Kidney tubule cell (primary cell): ENCODE results near the gene NETO1.
A peak's percentile ranks its signal among the peaks of the same experiment; 100 is the strongest.

Source experiments
- DNase-seq: peaks from one replicate; pipeline ENCODE4 v3.0.0-alpha.2; 2018; ENCODE audit warnings: low spot score

NETO1 gene, protein sequence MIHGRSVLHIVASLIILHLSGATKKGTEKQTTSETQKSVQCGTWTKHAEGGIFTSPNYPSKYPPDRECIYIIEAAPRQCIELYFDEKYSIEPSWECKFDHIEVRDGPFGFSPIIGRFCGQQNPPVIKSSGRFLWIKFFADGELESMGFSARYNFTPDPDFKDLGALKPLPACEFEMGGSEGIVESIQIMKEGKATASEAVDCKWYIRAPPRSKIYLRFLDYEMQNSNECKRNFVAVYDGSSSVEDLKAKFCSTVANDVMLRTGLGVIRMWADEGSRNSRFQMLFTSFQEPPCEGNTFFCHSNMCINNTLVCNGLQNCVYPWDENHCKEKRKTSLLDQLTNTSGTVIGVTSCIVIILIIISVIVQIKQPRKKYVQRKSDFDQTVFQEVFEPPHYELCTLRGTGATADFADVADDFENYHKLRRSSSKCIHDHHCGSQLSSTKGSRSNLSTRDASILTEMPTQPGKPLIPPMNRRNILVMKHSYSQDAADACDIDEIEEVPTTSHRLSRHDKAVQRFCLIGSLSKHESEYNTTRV

DNA sequence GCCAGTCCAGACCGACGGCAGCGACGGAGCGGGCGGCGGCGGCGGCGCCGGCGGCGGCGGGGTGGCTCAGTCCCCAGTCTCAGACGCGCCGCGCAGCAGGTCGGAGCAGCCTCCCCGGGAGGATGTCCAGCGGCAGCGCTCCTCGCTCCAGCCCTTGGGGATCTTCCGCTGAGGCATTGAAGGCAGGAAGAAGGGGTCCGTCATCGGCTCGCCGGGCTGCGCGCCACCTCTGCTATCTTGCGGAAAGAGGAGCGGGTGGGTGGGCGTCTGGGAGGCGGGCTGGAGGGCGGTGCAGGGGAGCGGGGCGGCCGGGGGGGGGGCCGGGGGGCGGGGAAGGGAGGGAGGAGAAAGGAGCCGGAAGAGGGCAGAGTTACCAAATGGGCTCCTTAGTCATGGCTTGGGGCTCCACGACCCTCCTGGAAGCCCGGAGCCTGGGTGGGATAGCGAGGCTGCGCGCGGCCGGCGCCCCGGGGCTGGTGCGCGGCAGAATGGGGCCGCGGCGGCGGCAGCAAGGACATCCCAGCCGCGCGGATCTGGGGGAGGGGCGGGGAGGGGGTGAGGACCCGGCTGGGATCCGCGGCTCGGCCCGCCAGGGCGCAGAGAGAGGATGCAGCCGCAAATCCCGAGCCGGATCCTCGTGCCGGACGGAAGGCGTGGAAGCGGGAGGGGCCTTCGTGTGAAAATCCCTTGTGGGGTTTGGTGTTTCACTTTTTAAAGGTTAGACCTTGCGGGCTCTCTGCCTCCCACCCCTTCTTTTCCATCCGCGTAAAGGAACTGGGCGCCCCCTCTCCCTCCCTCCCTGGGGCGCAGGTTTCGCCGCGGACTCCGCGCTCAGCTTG lies at the start of gene NETO1:
Gene NETO1 (minus strand): TSS at position 242 of the 839 bp plus-strand sequence. CDS start 696 bp downstream, outside the sequence.
- no peak for DNase-seq

DNA sequence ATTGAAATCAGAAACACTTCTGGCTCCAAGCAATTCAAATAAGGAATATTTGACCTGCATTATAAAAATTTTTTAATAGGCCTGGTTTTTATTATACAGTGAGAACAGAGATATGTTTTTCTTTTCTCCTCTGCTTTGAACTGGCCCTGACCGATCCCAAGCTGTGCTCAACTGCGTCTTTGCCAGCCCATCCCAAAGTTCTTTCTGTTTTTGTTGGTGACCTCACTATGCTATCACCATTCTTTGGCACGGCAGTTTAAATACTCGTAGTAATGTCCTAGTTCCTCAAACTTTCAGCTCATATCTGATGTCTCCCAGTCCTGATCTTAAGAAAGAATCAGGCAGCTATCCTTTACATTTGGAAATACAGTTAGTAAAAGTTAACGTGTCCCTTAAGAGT lies 42.3 kb upstream of the NETO1 start:
- no peak for DNase-seq

DNA sequence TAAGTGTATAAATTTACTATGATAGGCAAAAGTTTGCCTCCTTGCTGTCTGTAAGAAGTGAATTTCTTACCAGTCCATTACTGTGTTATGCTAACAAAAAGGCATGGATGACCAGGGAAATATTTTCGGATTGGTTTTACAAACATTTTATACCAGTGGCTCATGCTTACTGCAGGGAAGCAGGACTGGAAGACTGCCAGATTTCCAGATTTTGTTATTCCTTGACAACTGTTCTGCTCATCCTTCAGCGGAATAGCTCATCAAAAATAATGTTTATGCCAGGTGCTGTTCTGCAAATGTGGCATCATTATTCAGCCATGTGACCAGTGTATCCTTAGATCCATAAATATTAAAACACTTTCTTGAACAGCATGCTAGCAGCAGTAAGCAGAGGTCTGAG lies 40.4 kb upstream of the NETO1 start:
- DNase-seq, result no peak

DNA sequence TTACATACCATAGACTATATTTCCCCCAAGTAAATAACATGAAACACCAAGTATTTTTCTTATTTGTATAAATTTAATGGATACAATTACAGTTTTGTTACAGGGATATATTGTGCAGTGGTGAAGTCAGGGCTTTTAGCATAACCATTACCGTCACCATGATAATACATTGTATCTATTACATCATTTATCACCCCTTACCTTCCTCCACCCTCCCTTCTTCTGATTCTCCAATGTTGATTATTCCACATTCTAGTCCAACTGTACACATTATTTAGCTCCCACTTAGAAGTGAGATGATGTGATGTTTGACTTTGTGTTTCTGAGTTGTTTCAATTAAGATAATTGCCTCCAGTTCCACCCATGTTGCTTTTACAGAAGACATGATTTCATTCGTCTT lies 35.2 kb upstream of the NETO1 start:
- DNase-seq, result no peak

DNA sequence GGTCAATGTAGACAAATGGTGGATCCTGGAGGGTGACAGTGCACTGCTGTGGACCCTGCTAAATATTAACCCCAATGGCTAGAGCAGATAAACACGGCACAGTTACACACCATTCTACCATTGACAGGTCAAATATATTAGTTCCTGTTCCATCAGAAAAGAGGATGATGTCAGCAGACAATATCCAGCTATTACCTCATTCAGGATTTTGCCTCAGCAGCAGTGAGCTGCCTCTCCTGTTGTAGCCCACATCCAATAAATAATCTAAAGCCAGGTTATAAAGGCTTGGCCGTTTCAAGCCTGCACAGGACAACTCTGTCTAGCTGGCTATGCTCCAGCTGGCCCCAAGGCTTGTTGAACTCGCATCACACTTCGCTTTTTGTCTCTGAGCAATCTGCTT lies 31.6 kb upstream of the NETO1 start:
- DNase-seq, result peak; percentile 46

DNA sequence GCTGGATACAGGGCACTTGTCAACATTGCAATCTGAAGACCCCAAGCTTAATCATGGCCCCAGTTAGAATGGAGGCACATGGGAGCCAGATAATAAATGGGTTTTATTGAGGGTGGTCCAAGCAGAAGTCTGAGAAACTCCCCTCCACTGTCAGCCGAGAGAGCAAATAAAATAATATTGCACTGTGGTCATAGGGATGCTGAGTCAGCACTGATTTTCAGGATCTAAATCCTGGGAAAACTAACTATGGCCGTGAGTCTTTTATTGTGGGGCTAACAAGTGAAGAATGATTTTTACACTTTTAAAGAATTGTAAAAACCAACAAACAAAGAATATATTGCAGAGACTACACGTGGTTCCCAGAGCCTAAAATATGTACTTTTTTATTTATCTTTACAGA lies 31.1 kb upstream of the NETO1 start:
- DNase-seq, result no peak

DNA sequence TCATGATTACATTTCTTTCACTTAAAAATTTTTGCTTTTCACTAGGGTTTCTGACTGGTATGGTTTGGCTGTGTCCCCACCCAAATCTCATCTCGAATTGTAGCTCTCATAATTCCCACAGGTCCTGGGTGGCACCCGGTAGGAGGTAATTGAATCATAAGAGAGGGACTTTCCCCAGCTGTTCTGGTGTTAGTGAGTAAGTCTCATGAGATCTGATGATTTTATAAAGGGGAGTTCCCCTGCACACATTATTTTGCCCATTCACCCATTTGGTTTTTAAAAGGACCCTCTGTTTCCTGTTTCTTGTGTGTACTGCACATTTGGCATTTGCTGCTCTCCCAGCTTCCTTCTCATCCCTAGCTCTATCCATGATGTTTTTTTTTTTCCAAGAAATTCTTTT lies 27.8 kb upstream of the NETO1 start:
- peak; percentile 87 for DNase-seq

DNA sequence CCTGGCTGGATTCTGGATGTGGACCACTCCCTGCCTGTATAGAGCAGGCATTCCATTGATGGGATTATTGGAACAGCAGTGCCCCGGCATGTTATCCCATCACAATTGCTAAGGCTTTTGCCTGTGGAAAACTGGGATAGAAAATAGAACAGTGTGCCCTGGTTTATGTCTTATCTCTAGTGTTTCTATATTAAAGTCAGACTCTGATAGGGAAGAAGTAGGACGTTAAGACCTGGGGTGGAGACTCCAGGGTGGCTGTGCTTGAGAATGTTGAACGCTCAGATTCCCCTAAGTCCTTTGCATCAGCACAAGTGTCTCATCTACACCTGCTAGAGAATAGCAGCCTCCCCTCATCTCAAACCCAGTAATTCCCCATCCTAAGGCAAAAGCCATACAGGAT lies 10.8 kb upstream of the NETO1 start:
- no peak for DNase-seq

DNA sequence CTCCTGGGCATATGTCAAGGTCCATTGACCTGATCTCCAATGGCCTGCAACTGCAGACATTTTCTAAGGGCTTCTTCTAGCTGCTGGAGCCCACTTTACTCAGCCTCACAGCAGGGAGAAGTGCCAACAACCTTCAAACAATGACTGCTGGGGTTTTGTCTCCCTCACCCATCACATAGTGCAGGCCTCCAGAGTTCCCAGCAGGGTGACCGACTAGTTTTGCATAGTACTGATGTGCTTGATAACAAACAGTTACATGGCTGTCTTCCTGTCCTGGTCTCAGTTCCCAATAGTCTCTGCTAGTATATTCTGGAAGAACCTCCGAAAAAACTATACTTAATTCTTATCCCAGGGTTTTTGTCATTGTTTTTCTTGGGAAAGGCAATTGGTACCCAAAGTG lies 10.4 kb upstream of the NETO1 start:
- no peak for DNase-seq

DNA sequence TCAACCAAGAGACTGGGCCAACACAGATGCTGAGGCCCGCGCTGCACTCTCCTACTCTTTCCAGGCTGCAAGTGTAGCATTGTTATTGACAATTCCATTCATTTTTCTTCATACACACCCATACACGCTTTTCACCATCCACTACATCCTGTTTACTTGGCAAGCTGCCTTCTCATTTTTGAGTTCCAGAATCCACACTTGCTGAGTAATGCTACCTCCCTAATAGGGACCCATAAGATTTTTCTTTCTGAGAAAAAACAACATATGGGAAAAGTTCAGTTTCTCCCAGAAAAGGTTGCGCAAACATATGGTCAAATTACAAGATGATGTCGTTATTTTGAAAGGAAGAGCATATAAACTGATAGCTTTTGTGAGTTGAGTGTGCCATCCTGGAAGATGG lies 3.3 kb upstream of the NETO1 start:
- no peak for DNase-seq

DNA sequence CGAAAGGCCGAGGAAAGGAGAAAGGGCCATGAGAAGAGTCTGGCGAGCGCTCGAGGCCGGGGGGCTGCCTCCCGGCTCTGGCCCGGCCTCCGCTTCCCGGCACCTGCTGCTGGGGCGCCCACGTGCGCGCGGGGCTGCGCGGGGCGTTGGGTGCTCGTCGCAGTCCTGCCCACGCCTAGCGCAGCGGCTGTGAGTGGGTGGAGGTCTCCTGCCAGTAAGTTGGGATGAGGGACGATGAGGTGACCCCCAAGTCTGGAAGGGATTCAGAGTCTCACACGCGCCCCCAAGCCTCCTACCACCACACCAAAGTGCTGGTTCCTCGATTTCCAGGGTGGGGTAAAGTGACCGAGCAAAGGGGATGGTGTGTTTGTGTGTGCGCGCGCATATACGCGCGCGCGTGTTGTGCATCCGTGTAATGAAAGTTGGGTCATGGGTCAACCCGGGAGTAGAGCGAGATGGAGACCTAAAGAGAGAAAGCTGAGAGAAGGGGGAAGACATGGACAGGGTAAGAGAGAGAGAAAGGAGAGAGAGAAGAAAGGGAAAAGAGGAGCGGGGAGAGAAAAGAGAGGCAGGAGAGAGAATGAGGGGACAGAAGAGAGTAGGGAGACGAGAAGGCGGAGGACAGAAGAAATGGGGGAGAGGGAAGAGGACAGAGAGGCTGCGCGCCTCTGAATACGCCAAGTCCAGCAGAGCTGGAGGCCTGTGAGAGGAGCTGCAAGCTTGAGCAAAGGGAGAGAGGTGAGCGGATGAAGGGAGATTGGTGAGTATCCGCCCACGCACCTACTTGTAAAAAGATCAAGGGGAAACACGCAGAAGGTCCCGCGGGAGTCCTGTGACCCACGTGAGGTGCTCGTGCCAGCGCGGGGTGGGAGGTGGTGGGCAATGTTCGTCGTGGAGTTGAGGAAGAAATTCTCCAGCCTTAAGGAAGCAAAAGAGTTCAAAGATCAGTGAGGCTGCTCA lies 1.7 kb upstream of the NETO1 start:
- no peak for DNase-seq

DNA sequence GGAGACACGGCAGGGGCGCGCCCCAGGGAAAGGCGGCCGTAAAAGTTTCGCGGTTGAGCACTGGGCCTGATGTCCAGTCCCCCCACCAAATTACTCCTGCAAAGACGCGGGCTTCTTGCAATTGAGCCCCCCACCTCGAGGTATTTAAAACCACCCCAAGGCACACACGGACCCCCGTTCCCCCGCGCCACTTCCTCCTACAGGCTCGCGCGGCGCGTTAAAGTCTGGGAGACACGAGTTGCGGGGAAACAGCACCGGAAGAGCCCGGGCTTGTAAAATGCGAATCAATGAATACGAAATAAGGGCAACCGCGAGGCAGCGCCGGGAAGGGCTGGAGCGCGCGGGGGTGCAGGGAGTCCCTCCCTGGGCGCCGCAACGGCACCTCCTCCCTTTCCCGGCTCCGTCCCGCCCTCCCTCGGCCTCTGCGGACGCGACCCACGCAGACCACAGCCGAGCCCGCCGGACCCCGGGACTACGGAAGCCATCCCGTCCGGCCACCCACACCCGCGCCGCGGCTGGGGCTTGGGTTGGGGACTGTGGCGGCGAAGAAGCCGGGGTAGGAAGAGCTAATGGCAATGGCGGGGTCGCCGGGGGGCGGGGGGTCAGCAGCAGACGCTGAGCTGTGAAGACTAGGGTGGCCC lies 918 bp upstream of the NETO1 start:
- DNase-seq, result no peak

DNA sequence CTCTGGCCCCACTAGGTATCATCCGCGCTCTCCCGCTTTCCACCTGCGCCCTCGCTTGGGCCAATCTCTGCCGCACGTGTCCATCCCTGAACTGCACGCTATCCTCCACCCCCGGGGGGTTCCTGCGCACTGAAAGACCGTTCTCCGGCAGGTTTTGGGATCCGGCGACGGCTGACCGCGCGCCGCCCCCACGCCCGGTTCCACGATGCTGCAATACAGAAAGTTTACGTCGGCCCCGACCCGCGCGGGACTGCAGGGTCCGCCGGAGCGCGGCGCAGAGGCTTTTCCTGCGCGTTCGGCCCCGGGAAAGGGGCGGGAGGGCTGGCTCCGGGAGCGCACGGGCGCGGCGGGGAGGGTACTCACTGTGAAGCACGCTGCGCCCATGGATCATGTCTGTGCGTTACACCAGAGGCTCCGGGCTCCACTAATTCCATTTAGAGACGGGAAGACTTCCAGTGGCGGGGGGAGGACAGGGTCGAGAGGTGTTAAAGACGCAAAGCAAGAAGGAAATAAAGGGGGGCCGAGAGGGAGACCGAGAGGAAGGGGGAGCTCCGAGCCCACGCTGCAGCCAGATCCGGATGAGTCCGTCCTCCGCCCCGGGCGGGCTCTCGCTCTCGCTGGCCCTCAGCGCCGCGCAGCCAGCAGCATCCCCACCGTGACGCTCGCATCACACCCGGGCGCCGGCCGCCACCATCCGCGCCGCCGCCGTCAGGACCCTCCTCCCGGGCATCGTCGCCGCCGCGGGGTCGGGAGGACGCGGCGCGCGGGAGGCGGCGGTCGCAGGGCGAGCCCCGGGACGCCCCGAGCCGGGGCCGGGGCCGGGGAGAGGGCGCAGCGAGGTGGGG lies 664 bp downstream of the NETO1 start:
- DNase-seq, result no peak

DNA sequence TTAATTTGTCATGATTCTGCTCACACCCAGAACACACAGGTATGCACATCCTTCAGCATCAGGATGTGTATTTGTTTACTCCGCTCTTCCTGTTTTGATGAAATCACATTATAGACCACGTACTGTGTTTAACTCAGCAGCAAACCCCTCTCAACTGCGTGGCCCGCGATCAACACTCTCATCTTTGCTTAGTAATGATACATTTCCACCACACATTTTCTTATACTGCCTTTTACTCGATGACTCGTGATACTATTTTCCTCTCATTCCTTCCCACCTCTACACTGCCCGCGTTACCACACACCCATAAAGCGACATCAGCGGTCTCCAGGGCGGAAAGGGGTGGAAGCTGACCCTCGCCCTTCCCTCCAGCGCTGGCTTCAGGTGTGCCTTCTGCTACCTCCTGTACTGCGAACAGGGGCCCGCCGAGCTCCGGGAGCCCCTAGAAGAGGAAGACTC lies 1.3 kb downstream of the NETO1 start:
- DNase-seq, result no peak

DNA sequence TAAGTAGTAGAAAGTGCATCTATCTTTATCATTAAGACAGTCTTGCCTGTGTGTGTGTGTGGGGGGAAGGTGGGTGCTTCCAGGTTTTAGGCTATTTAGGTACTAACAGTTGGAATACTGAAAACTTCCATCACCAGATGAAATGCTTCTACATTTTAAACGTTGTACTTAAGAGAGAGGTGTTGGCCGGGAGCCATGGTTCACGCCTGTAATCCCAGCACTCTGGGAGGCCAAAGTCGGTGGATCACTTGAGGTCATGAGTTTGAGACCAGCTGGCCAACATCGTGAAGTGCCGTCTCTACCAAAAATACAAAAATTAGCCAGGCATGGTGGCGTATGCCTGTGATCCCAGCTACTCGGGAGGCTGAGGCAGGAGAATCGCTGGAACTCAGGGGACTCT lies 4.0 kb downstream of the NETO1 start:
- no peak for DNase-seq

DNA sequence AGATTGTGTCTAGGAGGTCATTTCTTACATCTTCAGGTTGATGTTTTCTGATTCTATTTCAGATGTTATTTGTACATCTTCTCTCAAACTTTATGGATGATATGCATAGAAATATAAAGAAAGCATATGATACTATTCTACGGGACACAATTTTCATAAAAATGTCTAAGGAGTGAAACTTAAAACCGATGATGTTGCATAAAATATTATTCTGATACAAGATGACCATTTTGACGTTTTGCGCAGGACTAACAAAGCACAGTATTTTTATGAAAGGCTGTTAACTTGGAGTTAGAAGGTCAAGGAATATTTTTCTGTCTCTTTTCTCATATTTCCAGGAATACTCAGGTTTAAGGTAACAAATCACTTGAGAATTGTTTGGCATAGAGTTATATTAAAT lies 8.7 kb downstream of the NETO1 start:
- no peak for DNase-seq

DNA sequence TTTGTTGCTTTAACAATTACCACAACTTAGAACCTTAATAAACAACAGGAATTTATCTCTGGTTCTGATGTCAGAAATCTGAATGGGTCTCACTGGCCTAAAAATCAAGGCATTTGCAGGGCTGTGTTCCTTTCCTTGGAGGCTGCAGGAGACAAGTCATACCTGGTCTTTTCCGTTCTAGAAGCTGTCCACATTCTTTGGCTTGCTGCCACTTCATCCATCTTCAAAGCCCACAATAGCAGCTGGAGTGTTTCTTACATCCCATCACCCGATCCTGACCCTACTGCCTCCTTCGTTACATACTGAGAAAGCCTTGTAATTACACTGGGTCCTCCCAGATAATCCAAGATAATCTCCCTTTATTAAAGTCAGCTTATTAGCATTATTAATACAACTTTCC lies 18.1 kb downstream of the NETO1 start:
- DNase-seq, result no peak

DNA sequence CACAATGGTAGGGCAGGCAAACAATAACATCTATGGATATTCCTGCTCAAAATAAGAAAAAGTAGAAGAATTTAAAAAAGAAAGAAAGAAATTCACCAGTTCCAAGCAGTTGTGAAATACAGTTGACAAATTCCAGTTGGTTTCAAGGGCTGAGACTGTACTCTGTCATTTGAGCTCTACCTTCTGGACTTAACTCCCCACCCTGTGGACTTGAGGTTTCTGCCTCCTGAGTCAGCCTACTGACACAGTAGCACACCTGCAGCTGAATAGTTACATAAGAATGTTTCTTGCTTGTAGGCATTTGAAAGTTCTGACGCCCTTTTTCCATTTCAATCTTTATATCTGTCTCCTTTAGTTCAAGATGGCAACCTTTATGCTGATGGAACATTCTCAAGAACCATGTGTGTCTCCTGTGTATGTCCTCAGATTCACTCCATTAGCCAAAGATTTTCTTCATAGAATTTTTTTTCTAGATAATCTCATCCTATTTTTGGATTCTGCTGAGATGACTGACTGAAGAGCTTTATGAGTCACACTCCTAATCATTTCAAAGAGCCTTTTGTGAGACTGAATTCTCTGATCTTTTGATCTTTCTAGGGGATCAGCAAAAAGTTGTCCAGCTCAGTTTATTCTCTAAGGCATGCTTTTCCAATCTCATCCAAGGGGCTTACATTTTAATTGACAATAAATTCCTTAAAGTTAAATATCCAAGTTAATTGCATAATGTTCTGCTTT lies 19.1 kb downstream of the NETO1 start:
- DNase-seq, result peak; percentile 66

DNA sequence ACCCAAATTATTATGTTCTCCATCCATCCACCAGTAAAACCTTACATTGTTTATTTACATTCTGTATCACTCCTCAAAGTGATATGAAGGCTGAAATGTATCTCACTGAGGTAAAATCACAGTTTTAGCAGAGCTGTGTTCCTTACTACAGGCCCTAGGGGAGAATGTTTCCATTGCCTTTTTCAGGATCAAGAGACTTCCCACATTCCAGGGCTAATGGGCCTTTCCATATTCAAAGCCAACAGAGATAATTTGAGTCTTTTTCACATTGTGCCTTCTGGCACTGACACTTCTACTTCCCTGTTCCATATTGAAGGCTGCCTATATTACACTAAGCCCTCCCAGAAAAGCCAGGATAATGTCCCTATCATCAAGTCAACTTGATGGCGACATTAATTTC lies 20.0 kb downstream of the NETO1 start:
- DNase-seq, result no peak
